GM21786 (cell line): Measurements from ENCODE around the gene NABP1.

Experiments used
- ATAC-seq: cut with Tn5 transposase; IDR thresholded peaks from one replicate; pipeline ENCODE4 v1.9.1; 2021; ENCODE audit not compliant: unreplicated experiment

The NABP1 gene

GRCh38 chr2:191703079-191703725, 25.3 kb downstream of the NABP1 start:
- ATAC-seq, result no peak

GRCh38 chr2:191705084-191705483, 27.1 kb downstream of the NABP1 start:
- ATAC-seq, result no peak

GRCh38 chr2:191705701-191706100, 27.8 kb downstream of the NABP1 start:
- ATAC-seq, result no peak

GRCh38 chr2:191706791-191707190, 28.9 kb downstream of the NABP1 start:
- ATAC-seq, result no peak

GRCh38 chr2:191707542-191707941, 29.6 kb downstream of the NABP1 start:
- ATAC-seq, result no peak

- no peak for ATAC-seq
Measured at GRCh38 chr2:191710411-191710900, 32.5 kb downstream of the NABP1 start.

GRCh38 chr2:191711621-191712020, 33.7 kb downstream of the NABP1 start:
- ATAC-seq, result no peak

GRCh38 chr2:191713837-191714236, 35.9 kb downstream of the NABP1 start:
- ATAC-seq, result peak; percentile 55

- ATAC-seq, result no peak
Measured at GRCh38 chr2:191714925-191715324, 37.0 kb downstream of the NABP1 start.

- ATAC-seq, result no peak
Measured at GRCh38 chr2:191715471-191715870, 37.5 kb downstream of the NABP1 start.

GRCh38 chr2:191719261-191719660, 41.3 kb downstream of the NABP1 start:
- ATAC-seq, result no peak

GRCh38 chr2:191719938-191720337, 42.0 kb downstream of the NABP1 start:
- no peak for ATAC-seq

GRCh38 chr2:191721331-191721730, 43.4 kb downstream of the NABP1 start:
- no peak for ATAC-seq

GRCh38 chr2:191724015-191724414, 46.1 kb downstream of the NABP1 start:
- ATAC-seq, result peak; percentile 78

- no peak for ATAC-seq
Measured at GRCh38 chr2:191728750-191729624, 51.1 kb downstream of the NABP1 start.

- ATAC-seq, result no peak
Measured at GRCh38 chr2:191730263-191730662, 52.3 kb downstream of the NABP1 start.
